NCI-H2227 treated with DMSO at 0.1 percent for 48 hours (cell line): ENCODE measurements around the gene NUAK2.

ENCODE experiments used
- DNase-seq: peaks from one replicate; lab custom pipeline; 2025; lab: John Stamatoyannopoulos, UW

NUAK2 gene

DNA sequence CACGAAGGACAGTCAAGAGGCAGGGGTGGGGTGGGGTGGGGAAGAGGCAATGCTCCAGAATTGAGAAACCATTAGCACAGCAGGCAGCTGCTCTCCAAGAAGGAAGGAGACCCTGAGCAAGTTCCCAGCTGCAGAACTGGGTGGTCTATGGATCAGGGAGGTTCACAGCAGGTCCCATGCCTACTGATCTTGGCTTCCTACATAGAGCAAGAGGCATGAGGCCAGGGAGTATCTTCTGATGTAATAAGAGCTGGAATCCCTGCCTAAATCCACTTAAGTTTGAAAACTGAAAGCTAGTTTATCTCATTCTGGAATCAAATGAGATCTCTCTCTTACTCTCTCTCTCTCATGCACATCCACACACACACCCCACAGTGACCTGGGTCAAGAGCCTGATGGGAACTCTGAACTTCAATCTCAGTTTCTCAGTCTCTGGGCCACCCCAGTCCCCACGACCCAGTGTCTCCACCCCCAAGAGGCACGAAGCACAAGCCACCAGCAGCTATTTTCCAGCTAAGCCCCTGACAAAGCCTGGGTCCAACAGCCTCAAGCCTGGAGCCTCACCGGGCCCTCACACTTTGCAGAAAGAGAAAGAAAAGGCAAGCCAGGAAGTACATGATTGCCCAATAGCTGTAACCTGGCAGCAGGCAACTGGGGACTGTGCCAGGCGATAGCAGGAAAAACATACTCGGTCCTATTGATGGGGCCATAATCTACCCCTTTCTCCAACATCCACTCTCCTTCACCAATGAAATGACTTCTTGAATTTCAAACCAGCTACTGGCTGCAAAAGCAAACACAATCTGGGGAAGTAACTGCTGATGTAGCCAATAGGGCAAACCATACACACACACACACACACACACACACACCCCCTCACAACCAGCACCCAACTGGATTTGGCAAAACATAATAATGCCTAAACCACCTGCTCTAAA, 2.2 kb downstream of the NUAK2 start:
- DNase-seq, result no peak

DNA sequence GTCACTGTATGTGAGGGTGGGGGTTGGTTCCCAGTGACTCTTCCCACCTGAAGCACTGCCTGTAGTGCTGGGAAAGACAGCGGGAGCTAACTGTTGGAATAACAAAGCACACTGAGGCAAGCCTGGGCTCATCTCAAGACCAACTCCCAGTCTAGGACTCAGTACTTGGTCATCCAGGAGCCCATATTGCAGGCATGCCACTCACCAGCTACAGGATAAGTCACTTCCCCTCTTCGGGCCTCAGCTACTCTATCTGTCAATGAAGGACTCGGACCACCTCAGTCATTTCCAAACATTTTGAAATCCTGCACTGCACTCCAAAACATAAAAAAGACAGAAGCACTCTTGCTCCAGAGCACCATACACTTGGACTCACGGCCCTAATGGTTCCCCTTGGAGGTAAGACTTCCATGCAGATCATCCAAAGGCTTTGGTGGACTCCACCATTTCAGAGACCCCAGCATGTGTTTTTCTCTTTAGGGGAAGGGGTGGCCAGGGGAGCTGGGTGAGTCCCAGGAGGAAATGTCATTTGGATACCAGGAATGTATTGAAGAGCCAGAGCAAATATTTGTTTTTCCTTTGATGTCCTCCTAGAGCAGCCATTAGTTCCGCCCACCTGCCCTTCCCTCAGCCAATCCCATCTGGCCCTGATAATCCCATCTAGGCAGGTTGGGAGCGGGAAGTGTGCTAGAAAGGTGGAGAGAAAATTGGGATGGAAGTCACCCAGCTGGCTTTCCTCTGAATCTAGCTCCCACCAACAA, 3.1 kb downstream of the NUAK2 start:
- DNase-seq, result no peak

DNA sequence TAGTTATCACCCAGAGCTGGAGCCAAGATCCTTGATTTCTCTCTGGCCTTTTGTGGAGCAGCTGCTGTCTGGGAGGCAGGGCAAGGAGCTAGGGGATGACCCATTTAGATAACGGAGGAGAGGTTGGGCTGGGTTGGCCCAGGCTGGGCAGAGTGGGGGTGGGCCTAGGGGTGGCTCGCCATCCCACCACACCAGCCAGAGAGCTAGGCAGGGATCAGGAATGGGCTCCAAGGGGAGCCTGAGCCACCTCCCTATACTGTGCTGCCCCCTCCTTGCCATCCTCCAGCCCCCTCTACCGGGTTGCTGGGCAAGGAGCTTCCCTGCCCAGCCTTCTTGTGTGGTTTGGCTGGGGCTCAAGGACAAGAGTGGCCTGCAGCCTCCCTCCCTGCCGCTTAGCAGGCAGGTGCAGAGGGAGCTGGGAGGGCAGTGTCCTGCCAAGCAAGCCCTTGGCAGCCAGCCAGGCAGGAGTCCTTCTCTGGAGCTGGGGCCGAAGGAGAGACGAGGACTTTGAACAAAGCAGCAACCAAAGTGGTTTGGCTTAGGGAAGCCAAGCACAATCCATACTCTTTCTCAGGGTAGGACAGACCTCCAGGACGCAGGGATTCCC, 4.1 kb downstream of the NUAK2 start:
- DNase-seq, result peak; percentile 56

DNA sequence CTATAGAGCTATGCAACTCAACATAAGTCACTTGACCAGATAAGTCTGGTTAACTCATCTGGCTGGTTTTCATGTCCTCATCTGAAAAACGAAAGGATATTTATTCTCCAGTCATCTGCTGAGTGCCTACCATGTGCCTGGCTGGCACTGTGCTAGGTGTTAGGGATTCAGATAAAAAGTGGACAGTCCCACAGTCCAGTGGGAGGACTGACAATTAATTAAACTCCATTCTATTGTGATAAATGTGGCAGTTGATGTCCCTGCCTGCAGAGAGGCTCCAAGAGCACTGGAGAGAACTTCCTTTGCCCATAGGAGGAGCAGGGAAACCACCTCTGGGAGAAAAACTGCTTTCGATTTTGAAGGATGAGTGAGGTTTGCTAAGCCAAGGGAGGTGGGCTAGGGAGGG, 5.4 kb downstream of the NUAK2 start:
- DNase-seq, result no peak

DNA sequence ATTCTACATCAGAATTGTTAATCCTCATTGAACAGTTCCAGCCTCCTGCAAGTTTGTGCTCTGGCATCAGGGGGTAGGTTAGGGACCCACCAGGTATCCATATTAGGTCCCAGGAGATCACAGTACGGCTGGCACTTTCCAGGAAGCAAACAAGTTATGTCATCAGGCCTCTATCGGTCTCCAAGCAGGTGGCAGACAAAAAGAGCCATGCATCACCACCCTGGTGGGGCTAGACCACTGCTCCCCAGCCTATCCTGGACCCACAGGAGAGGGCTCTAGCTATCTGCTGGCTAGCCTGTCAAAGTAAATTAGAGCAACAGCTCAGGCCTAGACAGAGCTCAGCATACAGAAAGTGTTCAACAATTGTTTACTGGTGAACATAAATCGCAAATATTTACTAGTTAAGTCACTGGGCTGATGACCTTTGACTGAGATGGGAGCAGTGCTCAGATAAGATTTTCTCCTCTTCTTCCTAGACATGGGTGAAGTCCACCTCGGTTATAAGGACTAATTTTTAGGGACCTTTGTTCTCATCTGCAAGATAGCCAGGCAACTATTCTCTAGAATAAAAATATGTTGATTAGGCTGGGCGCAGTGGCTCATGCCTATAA, 6.4 kb downstream of the NUAK2 start:
- no peak for DNase-seq

DNA sequence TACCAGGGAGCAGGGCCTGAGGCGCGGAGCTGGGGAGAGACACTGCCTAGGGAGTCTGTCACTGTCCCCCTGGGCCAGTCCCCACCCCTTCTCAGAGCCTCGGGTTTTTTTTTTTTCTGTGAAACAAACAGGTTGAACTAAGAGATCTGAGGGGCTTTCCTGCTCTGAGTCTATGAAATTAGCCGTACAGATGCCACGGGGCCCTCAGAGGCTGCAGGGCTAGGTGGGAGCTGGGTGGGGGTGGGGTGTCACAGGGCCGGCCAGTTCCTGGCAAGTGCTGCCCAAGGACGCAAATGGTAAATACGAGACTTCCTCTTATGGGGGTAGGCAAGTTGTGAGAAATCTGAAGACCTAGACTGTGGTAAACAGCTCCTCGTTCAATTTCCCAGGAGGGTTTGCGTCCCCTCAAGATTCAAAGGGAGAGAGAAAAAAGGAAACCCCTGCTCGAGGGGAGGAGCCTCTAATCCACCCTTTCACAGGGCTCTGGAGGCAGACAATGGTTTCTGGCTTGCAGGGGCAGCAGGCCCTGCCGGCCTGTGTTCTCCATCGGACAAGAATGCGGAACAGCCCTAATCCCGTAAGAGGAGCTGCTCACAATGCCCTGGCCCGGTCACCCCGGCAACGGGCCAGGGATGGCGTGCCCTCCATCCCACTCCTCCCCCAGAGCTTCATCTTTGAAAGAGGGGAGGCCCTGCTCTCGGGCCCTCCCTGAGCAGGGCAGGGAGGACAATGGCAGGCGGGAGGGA, 7.8 kb downstream of the NUAK2 start:
- DNase-seq, result peak; percentile 53

DNA sequence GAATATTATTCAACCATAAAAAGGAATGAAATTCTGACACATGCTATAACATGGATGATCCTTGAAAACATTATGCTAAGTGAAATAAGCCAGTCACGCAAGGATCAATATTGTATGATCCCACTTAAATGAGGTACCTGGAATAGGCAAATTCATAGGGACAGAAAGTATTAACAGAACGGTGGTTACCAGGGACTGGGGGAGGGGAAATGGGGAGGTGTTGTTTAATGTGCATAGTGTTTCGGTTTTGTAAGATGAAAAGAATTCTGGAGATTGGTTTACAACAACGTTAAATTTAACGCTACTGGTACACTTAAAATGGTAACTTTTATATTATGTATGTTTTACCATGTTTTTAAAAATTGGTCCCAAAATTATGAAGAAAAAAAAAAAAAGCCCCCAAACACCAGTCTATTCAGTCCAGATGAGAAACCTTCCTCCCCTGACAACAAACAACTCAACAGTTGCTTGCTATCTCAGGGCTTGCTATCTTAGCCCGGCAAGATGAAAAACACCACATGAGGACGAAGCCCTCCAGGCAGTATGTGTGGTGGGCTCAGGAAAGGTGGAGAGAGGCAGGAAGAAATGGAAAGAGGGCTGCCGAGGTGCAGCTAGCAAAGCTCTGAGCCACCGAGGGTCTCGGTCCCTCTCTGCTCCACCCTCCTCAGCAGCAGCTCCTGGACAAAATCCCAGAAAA, 8.5 kb downstream of the NUAK2 start:
- DNase-seq, result peak; percentile 39

DNA sequence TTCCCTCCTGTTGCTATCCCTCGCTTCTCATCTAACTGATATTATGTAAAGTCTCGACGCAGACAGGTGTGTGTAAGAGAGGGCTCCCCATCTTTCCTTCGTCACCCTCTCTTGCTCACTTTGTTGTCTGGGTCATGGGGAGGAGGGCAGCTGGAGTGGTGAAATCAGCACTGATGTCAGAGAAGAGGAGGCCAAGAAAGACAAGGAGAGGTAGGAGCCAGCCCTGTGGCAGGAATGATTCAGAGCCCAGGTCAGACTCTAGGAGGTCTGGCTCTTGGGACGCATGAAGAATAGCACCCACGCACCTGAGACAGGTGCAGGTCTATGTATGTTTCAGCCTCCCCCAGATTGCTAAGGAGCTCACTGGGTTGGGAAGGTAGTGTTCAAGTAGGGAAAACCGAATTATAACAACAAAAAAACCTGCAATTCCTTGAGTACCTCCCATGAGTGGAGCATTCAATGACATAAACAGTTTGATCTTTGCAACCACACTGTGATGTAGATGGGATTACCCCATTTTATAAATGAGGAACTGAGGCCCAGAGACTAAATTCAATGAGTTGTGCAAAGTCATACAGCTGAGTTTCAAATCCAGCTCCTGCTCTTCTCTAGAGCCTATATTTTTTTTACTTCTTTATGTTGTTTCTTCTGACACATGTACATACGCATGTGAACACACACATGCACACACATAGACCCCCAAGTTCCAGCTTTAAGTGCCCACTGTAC, 10.4 kb downstream of the NUAK2 start:
- DNase-seq, result no peak

DNA sequence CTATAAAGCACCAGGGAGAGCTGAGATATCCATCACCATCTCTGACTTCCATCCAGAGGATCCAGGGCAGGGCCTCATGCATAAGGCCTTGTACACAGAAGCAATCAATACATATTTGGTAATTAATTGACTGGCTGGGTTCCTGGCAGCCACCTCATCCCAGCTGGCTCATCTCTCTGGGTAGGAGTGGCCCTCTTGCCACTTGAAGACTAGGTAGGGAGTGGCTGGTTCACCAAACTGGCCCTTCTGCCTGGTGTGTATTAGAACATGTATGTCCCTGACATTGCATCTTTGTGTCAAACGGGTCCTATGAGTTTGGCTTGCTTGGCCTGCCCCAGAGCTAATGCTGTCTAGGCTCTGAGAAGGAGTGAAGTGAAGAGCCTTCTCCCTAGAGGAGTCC, 11.8 kb downstream of the NUAK2 start:
- DNase-seq, result no peak

DNA sequence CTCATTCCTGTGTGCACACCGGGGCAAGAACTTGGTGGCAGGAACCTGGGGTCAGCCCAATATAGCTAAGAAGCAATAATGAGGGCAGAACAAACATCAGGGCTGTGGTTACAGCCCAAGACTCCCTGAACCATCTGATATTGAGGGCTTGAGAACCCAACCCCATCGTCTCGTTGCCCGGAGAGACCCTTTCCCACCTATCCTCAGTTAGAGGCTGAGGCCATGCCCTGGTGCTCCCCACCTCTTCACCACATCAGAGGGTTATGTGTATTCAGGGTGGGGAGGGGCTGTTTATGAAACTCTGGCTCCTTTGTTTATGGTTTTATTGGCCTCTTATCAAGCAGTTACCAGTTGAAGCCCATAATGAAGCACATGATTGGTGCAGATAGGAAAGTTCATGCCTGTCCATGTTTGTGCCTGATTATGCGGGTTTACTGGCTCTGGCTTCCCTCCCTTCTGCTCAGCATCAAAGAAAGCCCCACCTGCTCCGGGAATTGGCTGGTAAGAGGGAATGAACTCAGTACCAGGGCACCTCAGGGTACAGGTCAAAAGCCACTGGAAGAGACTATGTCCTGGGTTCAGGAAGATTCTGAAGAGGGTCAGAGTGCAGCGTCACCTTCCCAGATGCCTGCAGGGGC, 14.5 kb downstream of the NUAK2 start:
- no peak for DNase-seq

DNA sequence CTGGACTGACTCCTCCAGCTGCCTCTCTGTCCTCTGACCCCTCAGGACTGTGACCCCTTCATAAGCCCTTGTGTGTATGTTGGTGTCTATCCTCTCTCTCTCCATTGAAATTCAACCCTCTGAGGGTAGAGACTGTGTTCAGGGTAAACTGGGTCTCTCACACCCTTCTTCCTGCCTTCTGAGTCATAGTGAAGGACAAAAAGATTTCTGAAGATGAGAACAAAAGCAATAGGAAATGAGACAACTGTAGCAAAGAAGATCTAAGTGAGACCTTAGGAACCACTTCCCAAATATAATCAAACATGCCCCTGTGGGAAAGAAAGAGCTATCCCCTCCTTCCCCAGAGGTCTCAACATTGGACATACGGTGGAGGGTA, 16.9 kb downstream of the NUAK2 start:
- DNase-seq, result no peak

DNA sequence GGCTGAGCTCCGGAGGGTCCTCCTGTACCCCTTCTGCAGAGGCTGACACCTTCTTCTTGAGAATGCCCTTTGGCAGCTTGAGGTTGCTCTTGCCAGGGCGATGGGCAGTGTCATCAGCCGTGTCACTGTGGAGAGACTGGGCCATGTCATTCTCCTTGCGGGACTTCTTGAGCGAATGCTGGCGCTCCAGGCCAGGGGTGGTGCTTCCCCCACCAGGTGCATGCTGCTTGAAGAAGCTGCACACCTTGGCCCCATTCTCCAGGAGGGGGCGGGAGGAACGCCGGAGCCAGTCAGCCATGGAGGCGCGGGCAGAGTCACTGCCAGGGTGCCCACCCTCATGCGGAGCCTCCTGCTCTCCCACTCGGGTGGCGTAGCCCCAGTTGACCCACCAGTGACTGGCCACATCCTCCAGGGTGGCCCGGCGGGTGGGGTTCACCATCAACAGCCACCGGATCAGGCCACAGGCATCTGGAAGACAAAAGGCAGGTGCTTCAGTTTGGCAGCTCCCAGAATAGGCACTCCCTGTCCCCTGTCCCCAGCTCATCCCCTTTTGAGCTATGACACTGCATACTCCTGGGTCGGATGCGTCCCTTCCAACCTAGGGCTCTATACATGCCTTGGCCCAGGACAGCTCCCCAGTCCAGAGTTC, 17.4 kb downstream of the NUAK2 start:
- no peak for DNase-seq

DNA sequence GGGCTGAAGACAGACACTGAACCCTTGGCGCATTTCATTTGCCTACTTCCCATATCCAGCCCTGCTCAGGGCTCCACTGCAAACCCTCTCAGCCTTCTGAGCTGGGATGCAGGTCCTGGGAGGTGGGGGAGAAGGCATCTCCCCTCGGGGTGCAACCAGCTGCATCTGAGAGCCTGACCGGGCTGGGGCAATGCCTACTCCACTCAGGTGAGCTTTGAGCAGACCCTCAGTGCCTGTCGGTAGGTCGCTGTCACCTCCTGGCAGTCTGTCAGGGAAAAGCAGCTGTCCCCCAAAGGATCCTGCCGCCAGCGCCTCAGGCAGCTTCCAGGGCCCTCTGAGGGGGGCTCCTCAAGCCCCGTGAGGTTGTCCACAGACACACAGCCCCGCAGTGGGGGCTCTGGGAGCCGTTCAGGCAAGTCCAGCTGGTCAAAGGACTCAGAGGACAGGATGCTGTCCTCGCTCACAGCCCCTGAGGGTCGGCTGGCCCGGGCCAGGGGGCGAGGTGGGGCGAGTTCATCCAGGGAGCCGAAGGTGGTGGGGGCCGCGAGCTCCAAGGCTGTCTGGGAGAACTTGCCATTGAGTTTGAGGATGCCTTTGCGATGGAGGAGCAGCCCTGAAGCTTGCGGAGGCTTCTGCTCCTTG, 18.2 kb downstream of the NUAK2 start:
- DNase-seq, result no peak

DNA sequence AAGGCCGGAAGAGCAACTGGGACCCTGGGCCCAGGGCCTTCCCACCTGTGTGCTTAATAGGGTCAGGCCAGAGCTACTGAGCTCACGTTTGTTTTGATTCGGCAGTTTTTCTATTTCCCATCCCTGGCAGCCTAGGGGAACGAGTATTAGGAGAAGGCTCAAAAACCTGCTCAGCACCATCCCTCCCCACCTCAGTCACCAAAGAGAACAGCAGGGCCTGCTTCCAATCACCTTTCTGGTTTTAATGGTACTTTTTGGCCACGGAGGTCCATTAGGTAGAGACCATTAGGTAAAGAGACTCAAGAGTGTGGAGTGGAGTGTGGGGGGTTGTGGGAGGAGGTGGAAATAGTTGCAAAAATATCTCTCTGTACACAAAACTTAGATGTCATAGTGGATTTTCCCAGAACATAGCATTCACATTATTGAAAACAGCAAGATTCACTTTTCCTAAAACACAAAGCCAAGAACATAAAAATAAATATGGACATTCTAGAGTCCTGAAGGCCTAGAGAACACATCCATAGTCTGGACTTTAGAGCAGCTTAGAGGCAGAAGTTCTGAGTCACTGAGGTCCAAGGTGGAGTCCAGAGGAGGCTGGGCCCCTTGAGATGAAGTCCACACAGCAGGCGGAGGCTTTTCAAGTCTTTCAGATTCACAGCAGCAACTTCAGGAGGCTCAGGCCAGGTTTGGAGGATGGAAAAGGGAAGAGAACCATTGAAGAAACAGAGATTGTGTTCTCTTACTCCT, 19.5 kb downstream of the NUAK2 start:
- DNase-seq, result no peak

DNA sequence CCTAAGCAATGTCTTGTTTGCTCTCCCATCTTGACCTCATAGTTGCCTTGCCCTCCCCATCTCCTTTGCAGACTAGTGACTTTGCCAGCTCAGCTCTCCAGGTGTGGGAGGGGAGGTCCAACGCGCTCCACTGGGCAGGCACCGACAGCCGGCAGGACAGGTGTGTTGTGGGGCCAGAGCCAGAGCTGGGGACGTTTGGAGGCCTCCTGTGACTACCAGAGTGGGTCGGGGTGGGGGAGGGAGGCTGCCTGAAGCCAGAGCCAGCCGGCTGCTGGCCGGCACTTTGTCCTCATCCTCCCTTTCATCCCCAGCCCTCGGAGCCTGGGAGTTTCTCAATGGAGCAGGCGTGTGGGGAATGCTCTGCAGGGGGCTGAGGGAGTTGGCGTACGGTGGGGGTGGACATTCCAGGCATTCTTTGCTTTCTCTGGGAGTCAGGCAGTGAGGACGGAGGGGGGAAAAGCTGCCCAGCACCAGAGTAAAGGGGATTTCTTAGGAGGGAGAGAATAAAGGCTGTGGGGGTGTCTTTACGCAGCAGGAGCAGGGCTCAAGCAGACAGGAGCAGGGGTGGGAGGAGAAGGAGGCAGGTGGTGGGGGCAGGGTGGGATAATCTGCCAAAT, 20.2 kb downstream of the NUAK2 start:
- DNase-seq, result no peak

DNA sequence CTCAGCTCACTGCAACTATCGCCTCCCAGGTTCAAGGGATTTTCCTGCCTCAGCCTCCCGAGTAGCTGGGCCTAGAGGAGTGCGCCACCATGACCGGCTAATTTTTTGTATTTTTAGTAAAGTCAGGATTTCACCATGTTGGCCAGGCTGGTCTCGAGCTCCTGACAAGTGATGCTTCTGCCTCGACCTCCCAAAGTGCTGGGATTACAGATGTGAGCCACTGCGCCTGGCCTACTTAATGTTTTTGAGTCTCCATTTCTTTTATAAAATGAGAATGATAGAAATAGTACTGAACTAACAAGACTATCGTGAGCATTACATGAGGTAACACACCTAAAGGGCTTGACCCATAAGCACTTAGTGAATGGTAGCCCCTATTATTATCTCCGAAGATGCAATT, 21.4 kb downstream of the NUAK2 start:
- peak; percentile 46 for DNase-seq

DNA sequence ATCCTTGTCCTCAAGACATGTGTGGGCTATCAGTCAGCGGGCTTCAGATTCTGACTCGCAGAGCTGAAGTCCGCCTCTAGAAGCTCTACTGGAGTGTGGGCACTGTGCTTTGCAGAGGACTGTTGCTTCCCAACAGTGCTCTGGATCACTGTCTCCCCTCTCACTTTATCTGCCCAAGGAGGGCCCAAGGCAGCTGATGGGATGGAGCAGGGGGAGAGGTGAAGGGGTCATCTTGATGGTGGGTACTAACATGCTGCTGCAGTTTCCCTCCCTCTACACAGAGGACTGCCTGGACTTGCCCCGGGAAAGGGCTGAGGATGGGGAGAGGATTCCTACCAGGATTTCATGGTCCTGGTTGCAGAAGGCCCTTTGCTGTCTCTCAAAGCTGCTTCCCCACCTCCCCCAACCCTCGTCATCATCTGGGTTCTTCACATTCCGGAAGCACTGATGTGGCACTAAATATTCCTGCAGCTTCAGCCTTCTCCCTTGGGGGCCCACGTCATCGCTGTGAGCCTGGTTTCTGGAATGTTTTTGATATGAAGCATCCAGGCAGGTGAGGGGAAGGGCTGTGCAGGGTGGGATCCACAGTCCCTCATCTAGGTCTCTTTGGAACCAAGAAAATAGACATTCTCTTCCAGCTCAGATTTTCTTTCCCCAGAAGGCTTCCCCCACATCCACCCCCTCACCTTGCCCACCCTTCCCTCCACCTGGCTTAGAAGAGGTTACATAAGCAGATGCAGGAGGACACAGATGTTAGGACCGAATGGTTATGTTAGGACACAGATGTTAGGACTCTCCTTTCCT, 23.2 kb downstream of the NUAK2 start:
- DNase-seq, result no peak
